Stimulated activated CD4-positive, alpha-beta T cell treated with anti-CD3 and anti-CD28 coated beads, Interleukin-4, amount 100 ng/mL, for 4 hours (primary cell): ENCODE measurements around the gene PIK3C3.
"Not testable (repeated sequence)": the region's sequence is repeated elsewhere in the genome, so short reads cannot be mapped to it uniquely, and the experiment has no call there.

Source experiments
- DNase-seq, 2 experiments: peaks; one replicate each; pipeline ENCODE4 v3.0.0-alpha.2; 2020

PIK3C3 gene

GRCh38 chr18:42082415-42083234 is 127.6 kb downstream of the PIK3C3 start:
- no peak for DNase-seq

- no peak for DNase-seq
Measured at GRCh38 chr18:42086288-42086687, 131.3 kb downstream of the PIK3C3 start.

GRCh38 chr18:42087235-42087634 is 132.2 kb downstream of the PIK3C3 start:
- no peak for DNase-seq

- DNase-seq = no peak
Measured at GRCh38 chr18:42087876-42088275, 132.8 kb downstream of the PIK3C3 start.

- DNase-seq = no peak
Measured at GRCh38 chr18:42092848-42093247, 137.8 kb downstream of the PIK3C3 start.

GRCh38 chr18:42094875-42095274 is 139.8 kb downstream of the PIK3C3 start:
- no peak for DNase-seq

- DNase-seq = no peak
Measured at GRCh38 chr18:42095732-42096377, 140.8 kb downstream of the PIK3C3 start.

- DNase-seq = no peak
Measured at GRCh38 chr18:42100248-42100647, 145.2 kb downstream of the PIK3C3 start.

- no peak for DNase-seq
Measured at GRCh38 chr18:42100911-42101310, 145.9 kb downstream of the PIK3C3 start.

- DNase-seq = no peak
Measured at GRCh38 chr18:42105394-42105793, 150.4 kb downstream of the PIK3C3 start.

- DNase-seq = no peak
Measured at GRCh38 chr18:42106784-42107183, 151.8 kb downstream of the PIK3C3 start.

GRCh38 chr18:42107287-42107686 is 152.3 kb downstream of the PIK3C3 start:
- no peak for DNase-seq

- DNase-seq = no peak
Measured at GRCh38 chr18:42107691-42108450, 152.8 kb downstream of the PIK3C3 start.

GRCh38 chr18:42112147-42112546 is 157.1 kb downstream of the PIK3C3 start:
- DNase-seq = not testable (repeated sequence)

GRCh38 chr18:42112657-42113420 is 157.8 kb downstream of the PIK3C3 start:
- no peak for DNase-seq

GRCh38 chr18:42113529-42114191 is 158.6 kb downstream of the PIK3C3 start:
- DNase-seq = no peak

GRCh38 chr18:42114310-42114943 is 159.4 kb downstream of the PIK3C3 start:
- DNase-seq = peak; percentile 16 to 21

- no peak for DNase-seq
Measured at GRCh38 chr18:42126586-42126985, 171.6 kb downstream of the PIK3C3 start.

- no peak for DNase-seq
Measured at GRCh38 chr18:42131066-42131929, 176.3 kb downstream of the PIK3C3 start.

GRCh38 chr18:42131930-42132244 is 176.9 kb downstream of the PIK3C3 start:
- DNase-seq = no peak
